Calu3 (cell line): ENCODE measurements around the gene PCDH12. TPM values are rescaled to one million over a fixed set of nuclear protein-coding genes. Genes with fewer than 3 reads are reported as not detected.

Experiments used
- BruUV-seq: library from RNA; stranded (reverse); fragments of 400-500 nt; replicated peaks from 2 replicates; lab custom pipeline; 2021; lab: Mats Ljungman, UMichigan
- CTCF ChIA-PET: fragments of 300-600 bp; sonication (Branson Sonifier 250); formaldehyde crosslinking; loops from one replicate; lab custom pipeline; 2022; ENCODE audit warnings: antibody characterized with exemption; lab: Charles Lee
- DNase-seq: peaks from one replicate; pipeline ENCODE4 v3.0.0; 2022
- H3K27ac Mint-ChIP-seq: one replicate; pipeline ENCODE4 v1.8.0; 2022; ENCODE audit warnings: mixed read lengths; ENCODE audit not compliant: unreplicated experiment
- H3K27me3 Mint-ChIP-seq: one replicate; pipeline ENCODE4 v1.8.0; 2022; ENCODE audit warnings: mixed read lengths; ENCODE audit not compliant: unreplicated experiment
- H3K36me3 Mint-ChIP-seq: one replicate; pipeline ENCODE4 v1.8.0; 2022; ENCODE audit warnings: mild to moderate bottlenecking, moderate library complexity, mixed read lengths; ENCODE audit not compliant: insufficient read depth, unreplicated experiment
- H3K4me1 Mint-ChIP-seq: one replicate; pipeline ENCODE4 v1.8.0; 2022; ENCODE audit warnings: mild to moderate bottlenecking, low read depth, mixed read lengths; ENCODE audit not compliant: unreplicated experiment
- H3K4me3 Mint-ChIP-seq: one replicate; pipeline ENCODE4 v1.8.0; 2022; ENCODE audit warnings: mild to moderate bottlenecking, low read depth, moderate library complexity, mixed read lengths; ENCODE audit not compliant: unreplicated experiment
- H3K9me3 Mint-ChIP-seq: one replicate; pipeline ENCODE4 v1.8.0; 2022; ENCODE audit warnings: low read depth, mixed read lengths; ENCODE audit not compliant: unreplicated experiment
- CTCF ChIP-seq: fragments of 200-600 bp; IDR thresholded peaks from one replicate; pipeline ENCODE4 v1.8.0; 2022; ENCODE audit warnings: antibody characterized with exemption; ENCODE audit not compliant: unreplicated experiment
- intact Hi-C: fragments of 100-400 bp; cut with micrococcal nuclease; formaldehyde crosslinking; loops from one replicate; pipeline ENCODE4 v1.10.0; 2022; ENCODE audit not compliant: unreplicated experiment
- total RNA-seq: library from RNA; stranded (reverse); gene quantifications from 2 replicates; pipeline ENCODE4 v1.2.3, GENCODE V29; 2022

The PCDH12 gene
- total RNA-seq, 1 experiment from 2014 or later = not detected

DNA sequence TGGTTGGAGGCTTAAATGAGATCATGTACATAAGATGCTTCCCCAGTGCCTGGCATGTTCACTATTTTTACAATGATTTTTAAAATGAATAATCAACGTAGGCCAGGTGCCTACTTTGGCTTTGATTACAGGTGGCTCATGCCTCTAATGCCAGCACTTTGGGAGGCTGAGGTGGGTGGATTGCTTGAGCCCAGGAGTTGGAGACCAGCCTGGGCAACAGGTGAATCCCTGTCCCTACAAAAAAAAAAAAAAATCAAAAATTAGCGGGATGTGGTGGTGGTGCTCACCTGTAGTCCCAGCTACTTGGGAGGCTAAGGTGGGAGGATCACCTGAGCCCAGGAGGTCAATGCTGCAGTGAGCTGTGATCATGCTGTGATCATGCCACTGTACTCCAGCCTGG is 9.2 kb downstream of the PCDH12 start:
- Mint-ChIP-seq H3K4me1 (no peaks in the 10 kb centered on the region), H3K36me3 (no peaks in the 10 kb centered on the region), H3K27ac (no peak overlapping the region), H3K9me3 (no peaks in the 10 kb centered on the region), H3K27me3 (peaks cover 19% of the 10 kb centered on the region), H3K4me3 (no peak overlapping the region)
- intact Hi-C loops = no loop called here
- DNase-seq = no peak
- no peak for TF ChIP-seq CTCF
- BruUV-seq = no TSS peak
- CTCF ChIA-PET = interaction anchor here (0.7 kb wide), 1 partner anchor 312 kb away, joined by 5 read pairs; the partner anchor contains the start of genes HDAC3 and RELL2

GRCh38 chr5:141947316-141947715 is 10.7 kb downstream of the PCDH12 start:
- Mint-ChIP-seq H3K36me3 (no peaks in the 10 kb centered on the region), H3K27me3 (peaks cover 8% of the 10 kb centered on the region), H3K27ac (no peak overlapping the region), H3K9me3 (no peaks in the 10 kb centered on the region), H3K4me3 (no peak overlapping the region), H3K4me1 (no peaks in the 10 kb centered on the region)
- no peak for DNase-seq
- intact Hi-C loops = no loop called here
- no TSS peak for BruUV-seq
- no peak for TF ChIP-seq CTCF
- CTCF ChIA-PET = no interaction called here

- Mint-ChIP-seq H3K9me3 (no peaks in the 10 kb centered on the region), H3K4me3 (no peak overlapping the region), H3K27me3 (no peaks in the 10 kb centered on the region), H3K4me1 (no peaks in the 10 kb centered on the region), H3K27ac (no peak overlapping the region), H3K36me3 (no peaks in the 10 kb centered on the region)
- intact Hi-C loops = no loop called here
- no peak for DNase-seq
- no TSS peak for BruUV-seq
- no peak for TF ChIP-seq CTCF
- CTCF ChIA-PET = no interaction called here
Measured at GRCh38 chr5:141945511-141946051, 12.4 kb downstream of the PCDH12 start.

- no peak overlapping the region for H3K4me3 Mint-ChIP-seq
- intact Hi-C loops = no loop called here
- no peaks in the 10 kb centered on the region for H3K27me3 Mint-ChIP-seq
- no peak overlapping the region for H3K27ac Mint-ChIP-seq
- H3K4me1 Mint-ChIP-seq = no peaks in the 10 kb centered on the region
- H3K36me3 Mint-ChIP-seq = no peaks in the 10 kb centered on the region
- no peaks in the 10 kb centered on the region for H3K9me3 Mint-ChIP-seq
- CTCF ChIA-PET = interaction anchor here (1.4 kb wide), 1 partner anchor 25 kb away, joined by 3 read pairs; the partner anchor contains the start of gene RNF14
- no peak for TF ChIP-seq CTCF
- no TSS peak for BruUV-seq
- DNase-seq = no peak
Measured at GRCh38 chr5:141944076-141944475, 13.9 kb downstream of the PCDH12 start.
